ENCODE results near the gene TSPAN5.

DNA sequence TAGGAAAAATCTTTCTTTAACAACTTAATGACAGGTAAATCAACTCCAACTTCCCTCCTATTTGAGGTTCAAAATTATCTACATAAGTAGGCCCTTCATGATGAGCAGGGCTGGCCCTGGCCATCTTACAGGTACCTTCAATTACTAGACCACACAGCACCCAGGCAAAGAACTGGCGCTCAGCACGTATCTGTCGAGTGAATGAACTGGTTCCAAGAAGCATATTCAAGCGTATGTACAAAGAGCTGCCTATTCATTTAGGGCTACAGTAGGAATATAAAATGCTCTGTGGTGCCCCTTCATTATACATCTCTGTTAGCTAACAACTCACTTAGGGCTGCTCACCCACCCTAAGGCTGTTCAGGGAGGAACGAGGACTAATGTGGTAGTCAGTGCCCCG lies 48.0 kb downstream of the TSPAN5 start:
- TF ChIP-seq, protein P1, sequence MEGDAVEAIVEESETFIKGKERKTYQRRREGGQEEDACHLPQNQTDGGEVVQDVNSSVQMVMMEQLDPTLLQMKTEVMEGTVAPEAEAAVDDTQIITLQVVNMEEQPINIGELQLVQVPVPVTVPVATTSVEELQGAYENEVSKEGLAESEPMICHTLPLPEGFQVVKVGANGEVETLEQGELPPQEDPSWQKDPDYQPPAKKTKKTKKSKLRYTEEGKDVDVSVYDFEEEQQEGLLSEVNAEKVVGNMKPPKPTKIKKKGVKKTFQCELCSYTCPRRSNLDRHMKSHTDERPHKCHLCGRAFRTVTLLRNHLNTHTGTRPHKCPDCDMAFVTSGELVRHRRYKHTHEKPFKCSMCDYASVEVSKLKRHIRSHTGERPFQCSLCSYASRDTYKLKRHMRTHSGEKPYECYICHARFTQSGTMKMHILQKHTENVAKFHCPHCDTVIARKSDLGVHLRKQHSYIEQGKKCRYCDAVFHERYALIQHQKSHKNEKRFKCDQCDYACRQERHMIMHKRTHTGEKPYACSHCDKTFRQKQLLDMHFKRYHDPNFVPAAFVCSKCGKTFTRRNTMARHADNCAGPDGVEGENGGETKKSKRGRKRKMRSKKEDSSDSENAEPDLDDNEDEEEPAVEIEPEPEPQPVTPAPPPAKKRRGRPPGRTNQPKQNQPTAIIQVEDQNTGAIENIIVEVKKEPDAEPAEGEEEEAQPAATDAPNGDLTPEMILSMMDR (IDR thresholded peaks at IDR 0.05), result no peak
- TF ChIP-seq POLR2A (IDR thresholded peaks at IDR 0.05), result no peak
